Heart left ventricle (tissue), 13 donors: Measurements from ENCODE around the gene LRRC15.

Experiments
- CTCF ChIP-seq, 12 donors: fragments of 200-600 bp; sonication (generic) in 4 of 12; IDR thresholded peaks; one replicate each; pipeline versions ENCODE4 v1.5.0 to v1.8.0; 2018 to 2022; ENCODE audit warnings: antibody characterized with exemption in 12 of 12, mild to moderate bottlenecking in 5 of 12
- POLR2A ChIP-seq, 2 donors: fragments of 450-650 bp; IDR thresholded peaks; one replicate each; pipeline ENCODE4 v1.6.1; 2017; ENCODE audit warnings: antibody characterized with exemption in 2 of 2, mild to moderate bottlenecking in 2 of 2, moderate library complexity in 2 of 2
- donor health status: ischemic (EF 13 %, LVEDD 7.1; RV severe dilation, severe dysfunction).
- donor health status: DM: no; HTN: yes; CAD: no.
- donor health status: DM: no; HTN: no; CAD: no.
- donor health status: ischemic (EF 25% LVEDD 6.9; RV normal size, moderate dysfunction).
- donor health status: ischemic (EF 25% LVEDD 5.7; RV mildly dilated, moderate dysfunction).
- donor health status: ischemic (EF 35%, LVEDD 5.7; RV mildly dilated, moderate dysfunction).
- donor health status: nonischemic (EF 11% LVEDD 7.7; RV severe dilation, severe dysfunction).
- donor health status: DM: yes; HTN: yes; CAD: no.
- donor health status: PGD.
- donor health status: ischemic (EF 29% LVEDD 5.4; RV normal size, mild dysfunction).
- donor health status: nonischemic (EF 23%, LVEDD 6.1; RV moderate dilation, normal function).

DNA sequence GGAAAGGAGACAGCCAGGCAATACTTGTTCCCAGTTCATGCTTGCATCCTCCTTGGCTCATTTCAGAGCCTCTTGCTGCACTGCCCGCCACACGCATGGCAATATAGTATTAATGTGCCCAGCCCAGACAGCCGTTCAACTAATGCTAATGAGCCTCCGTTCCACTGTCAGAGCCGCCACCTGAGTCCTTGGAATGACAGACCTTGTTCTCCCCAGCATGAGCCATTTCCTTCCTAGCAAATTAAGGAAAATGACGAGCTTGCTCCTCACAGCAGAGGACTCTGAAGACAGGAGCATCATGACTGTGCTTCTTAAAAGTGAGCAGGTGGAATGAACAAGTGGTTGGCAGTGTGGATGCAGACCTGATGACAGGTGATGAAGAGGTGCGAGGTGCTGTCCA, 10.8 kb upstream of the LRRC15 start:
- TF ChIP-seq POLR2A (IDR thresholded peaks at IDR 0.05) (no peak), CTCF (IDR thresholded peaks at IDR 0.05) (no peak)
